ENCODE results near the gene KRTAP1-1. TPM values are rescaled to one million over a fixed set of nuclear protein-coding genes. Genes with fewer than 3 reads are reported as not detected.

KRTAP1-1 gene
- total and polyA plus RNA-seq, 2 of the 8 experiments (the other 6 are each of a cell fraction or from before 2014, with no cell fraction given): not detected

GRCh38 chr17:41067281-41067680 is 26.0 kb upstream of the KRTAP1-1 start (continued):
- no peak for TF ChIP-seq USF2 (IDR thresholded peaks at IDR 0.05; ENCODE audit: low read length)
- TF ChIP-seq KDM5A (IDR thresholded peaks at IDR 0.05; ENCODE audit: low read length): no peak

Measured in H1 (cell line).